Aorta (tissue), 5 donors: ENCODE results near the gene ZNF280A. TPM values are rescaled to one million over a fixed set of nuclear protein-coding genes. Genes with fewer than 3 reads are reported as not detected.

ENCODE experiments used
- ATAC-seq: fragments of 200-7000 bp; cut with Tn5 transposase; one replicate; pipeline ENCODE4 v1.9.1; 2022; ENCODE audit warnings: moderate library complexity; ENCODE audit not compliant: low FRiP score
- DNase-seq, 2 donors: peaks; one replicate each; pipeline ENCODE4 v3.0.0-alpha.2; 2020
- H3K27ac ChIP-seq, 2 donors: one replicate each; pipeline ENCODE4 v1.5.1; 2013; ENCODE audit warnings: low read length in 2 of 2, mild to moderate bottlenecking in 2 of 2, moderate library complexity in 2 of 2, control low read depth in 1 of 2, inconsistent platforms in 1 of 2, low read depth in 1 of 2
- H3K27me3 ChIP-seq, 2 donors: one replicate each; pipeline ENCODE4 v1.6.1; 2013; ENCODE audit warnings: control low read depth in 1 of 2, low read length in 1 of 2, mild to moderate bottlenecking in 1 of 2, moderate library complexity in 1 of 2; ENCODE audit not compliant: insufficient read depth in 2 of 2, control insufficient read depth in 1 of 2
- H3K36me3 ChIP-seq, 2 donors: one replicate each; pipeline ENCODE4 v1.6.1; 2013; ENCODE audit warnings: control low read depth in 1 of 2, low read length in 1 of 2, mild to moderate bottlenecking in 1 of 2; ENCODE audit not compliant: insufficient read depth in 2 of 2, control insufficient read depth in 1 of 2
- H3K4me1 ChIP-seq, 2 donors: one replicate each; pipeline ENCODE4 v1.6.1; 2013; ENCODE audit warnings: low read length in 2 of 2, control low read depth in 1 of 2, mild to moderate bottlenecking in 1 of 2, moderate library complexity in 1 of 2; ENCODE audit not compliant: insufficient read depth in 2 of 2, control insufficient read depth in 1 of 2
- H3K4me3 ChIP-seq, 2 donors: one replicate each; pipeline ENCODE4 v1.5.1; 2013; ENCODE audit warnings: low read length in 2 of 2, control low read depth in 1 of 2, mild to moderate bottlenecking in 1 of 2
- H3K9me3 ChIP-seq: one replicate; pipeline ENCODE4 v1.6.1; 2013; ENCODE audit warnings: mild to moderate bottlenecking, low read length; ENCODE audit not compliant: control insufficient read depth
- WGBS, 2 donors: extraction: QIAGEN DNeasy Blood & Tissue Kit; methylation state at CpG; one replicate each; pipeline ENCODE4 v1.1.7; 2013; 5-methylcytosine and 5-hydroxymethylcytosine counted together
- intact Hi-C, 2 donors: fragments of 100-400 bp; cut with DNase I; formaldehyde crosslinking; loops; one replicate each; pipeline versions ENCODE4 v1.14.2 to v1.15.0; 2022
- long read RNA-seq, 2 donors: library from polyadenylated mRNA; unstranded; transcript quantifications; one replicate each; pipeline ENCODE4 v2.0.0, GENCODE V29; 2020 to 2021
- polyA plus RNA-seq, 2 donors: library from polyadenylated mRNA; stranded (reverse); fragments of 200-250 nt; gene quantifications; one replicate each; pipeline ENCODE4 v1.2.3, GENCODE V29; 2013
- total RNA-seq, 2 donors: library from RNA; stranded (reverse); fragmentation: NEBNext Ultra II Directional; extraction: Animal tissue kit (Norgen Biotek cat#: 25700); gene quantifications; one replicate each; pipeline ENCODE4 v1.2.1, GENCODE V29; 2021
- donor health status: healthy with polysubstance abuse.
- donor health status: Bipolar disorder and iron deficiency.
- donor health status: DM: no; HTN: no; CAD: no.
- donor health status: DM: no; HTN: no; CAD: no.
- donor health status: DM: yes; HTN: yes; CAD: no.

Gene ZNF280A
- total RNA-seq (not detected), polyA plus RNA-seq (not detected)
- long read RNA-seq, donor 1: 0 reads
- long read RNA-seq, donor 2: 0 reads

GRCh38 chr22:22520020-22520656, at the start of gene ZNF280A:
ZNF280A (minus strand) TSS chr22:22520270; CDS start chr22:22515630, 4,640 bp downstream.
- Histone ChIP-seq H3K27me3 (no peaks in the 10 kb centered on the region), H3K4me1 (no peaks in the 10 kb centered on the region), H3K27ac (no peak within 1 kb of the TSS), H3K36me3 (no peaks in the 10 kb centered on the region), H3K4me3 (no peak within 1 kb of the TSS), H3K9me3 (no peaks in the 10 kb centered on the region)
- intact Hi-C loops: no loop called here
- ATAC-seq (no peak), DNase-seq (no peak)
- WGBS, 2 donors: 66 to 70% methylated on average over 12 of the region's 12 CpGs

- H3K9me3 ChIP-seq: no peaks in the 10 kb centered on the region
- H3K4me3 ChIP-seq: no peak overlapping the region
- H3K27ac ChIP-seq: no peak overlapping the region
- no peak for ATAC-seq
- DNase-seq: no peak
- no peaks in the 10 kb centered on the region for H3K36me3 ChIP-seq
- 83 to 86% methylated on average over 5 of the region's 5 CpGs for whole genome bisulfite sequencing, 2 donors
- H3K4me1 ChIP-seq: no peaks in the 10 kb centered on the region
- intact Hi-C loops: no loop called here
- no peaks in the 10 kb centered on the region for H3K27me3 ChIP-seq
These were observed 49.1 kb upstream of the ZNF280A start for GRCh38 chr22:22569218-22569617.

GRCh38 chr22:22565981-22566380, 45.9 kb upstream of the ZNF280A start:
- intact Hi-C loops: no loop called here
- no peak for ATAC-seq
- H3K36me3 ChIP-seq: no peaks in the 10 kb centered on the region
- no peak for DNase-seq
- H3K27ac ChIP-seq: no peak overlapping the region
- no peaks in the 10 kb centered on the region for H3K4me1 ChIP-seq
- WGBS, 2 donors: 82 to 86% methylated on average over 2 of the region's 2 CpGs
- H3K27me3 ChIP-seq: no peaks in the 10 kb centered on the region
- H3K9me3 ChIP-seq: no peaks in the 10 kb centered on the region
- H3K4me3 ChIP-seq: no peak overlapping the region

- DNase-seq: peak; percentile 60 to 79
These were observed 39.0 kb upstream of the ZNF280A start, which contains the start of gene PRAME for GRCh38 chr22:22558972-22559603. PRAME (minus strand) TSS chr22:22559265; CDS start chr22:22556832, 2,433 bp downstream.

GRCh38 chr22:22558071-22558971, 38.3 kb upstream of the ZNF280A start:
- H3K4me1 ChIP-seq: no peaks in the 10 kb centered on the region
- intact Hi-C loops: no loop called here
- H3K9me3 ChIP-seq: no peaks in the 10 kb centered on the region
- ATAC-seq (no peak), DNase-seq (no peak)
- no peak overlapping the region for H3K4me3 ChIP-seq
- H3K27ac ChIP-seq: no peak overlapping the region
- WGBS, 2 donors: 88 to 95% methylated on average over 14 to 25 of the region's 25 CpGs
- H3K36me3 ChIP-seq: no peaks in the 10 kb centered on the region
- no peaks in the 10 kb centered on the region for H3K27me3 ChIP-seq

More at GRCh38 chr22:22558972-22559603, 39.0 kb upstream of the ZNF280A start, which contains the start of gene PRAME:
- H3K36me3 ChIP-seq: no peaks in the 10 kb centered on the region
- no peak for ATAC-seq
- no peaks in the 10 kb centered on the region for H3K9me3 ChIP-seq
- H3K4me3 ChIP-seq: no peak within 1 kb of the TSS
- no peak within 1 kb of the TSS for H3K27ac ChIP-seq
- 70 to 73% methylated on average over 32 of the region's 32 CpGs for whole genome bisulfite sequencing, 2 donors
- H3K4me1 ChIP-seq: no peaks in the 10 kb centered on the region
- H3K27me3 ChIP-seq: no peaks in the 10 kb centered on the region
- intact Hi-C loops: no loop called here

GRCh38 chr22:22556995-22557925, 37.2 kb upstream of the ZNF280A start:
- 92% methylated on average over 38 of the region's 38 CpGs for WGBS, 2 donors
- intact Hi-C loops: no loop called here
- Histone ChIP-seq H3K4me1 (no peaks in the 10 kb centered on the region), H3K36me3 (no peaks in the 10 kb centered on the region), H3K4me3 (no peak overlapping the region), H3K27me3 (no peaks in the 10 kb centered on the region), H3K9me3 (no peaks in the 10 kb centered on the region), H3K27ac (no peak overlapping the region)
- ATAC-seq (no peak), DNase-seq (no peak)

GRCh38 chr22:22556578-22556977, 36.5 kb upstream of the ZNF280A start:
- intact Hi-C loops: no loop called here
- no peak for ATAC-seq
- WGBS, 2 donors: 90 to 92% methylated on average over 14 of the region's 14 CpGs

GRCh38 chr22:22555596-22555995, 35.5 kb upstream of the ZNF280A start:
- Histone ChIP-seq H3K9me3 (no peaks in the 10 kb centered on the region), H3K27me3 (no peaks in the 10 kb centered on the region), H3K27ac (no peak overlapping the region), H3K36me3 (no peaks in the 10 kb centered on the region), H3K4me3 (no peak overlapping the region), H3K4me1 (no peaks in the 10 kb centered on the region)
- intact Hi-C loops: no loop called here
- WGBS, 2 donors: 90 to 91% methylated on average over 9 of the region's 9 CpGs
- ATAC-seq (no peak), DNase-seq (no peak)

More at GRCh38 chr22:22556578-22556977, 36.5 kb upstream of the ZNF280A start:
- Histone ChIP-seq H3K27me3 (no peaks in the 10 kb centered on the region), H3K36me3 (no peaks in the 10 kb centered on the region), H3K4me1 (no peaks in the 10 kb centered on the region), H3K27ac (no peak overlapping the region), H3K9me3 (no peaks in the 10 kb centered on the region), H3K4me3 (no peak overlapping the region)
- no peak for DNase-seq
